ENCODE results near the gene TAS2R38.

TAS2R38 gene

GRCh38 chr7:141976524-141977245 is 3.1 kb upstream of the TAS2R38 start:
- DNase-seq (ENCODE audit: low spot score), result no peak

- DNase-seq (ENCODE audit: low spot score), result peak; percentile 2
Observed at GRCh38 chr7:141975806-141976523, 2.4 kb upstream of the TAS2R38 start.

- no peak for DNase-seq (ENCODE audit: low spot score)
Observed at GRCh38 chr7:141974831-141975230, 1.3 kb upstream of the TAS2R38 start.

- DNase-seq (ENCODE audit: low spot score), result no peak
Observed at GRCh38 chr7:141960687-141961422, 12.7 kb downstream of the TAS2R38 start.

DNA sequence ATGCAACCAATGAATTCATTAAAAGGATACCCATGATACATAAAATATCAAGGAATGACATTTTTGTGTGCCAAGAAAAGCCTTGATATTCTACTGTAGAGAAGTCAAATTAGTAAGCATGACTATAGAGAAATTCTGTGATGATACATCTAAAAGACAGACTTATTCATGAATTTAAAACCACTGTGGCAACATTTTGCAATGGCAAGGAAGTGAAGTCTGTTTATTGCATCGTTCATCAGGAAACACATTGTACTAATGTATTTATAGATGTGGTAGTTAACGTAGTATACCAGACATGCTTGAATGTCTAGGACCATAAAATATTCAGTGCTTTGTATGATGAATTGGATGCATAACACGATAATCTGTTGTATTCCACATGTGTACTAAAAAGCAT is 17.5 kb downstream of the TAS2R38 start:
- DNase-seq (ENCODE audit: low spot score), result no peak

DNA sequence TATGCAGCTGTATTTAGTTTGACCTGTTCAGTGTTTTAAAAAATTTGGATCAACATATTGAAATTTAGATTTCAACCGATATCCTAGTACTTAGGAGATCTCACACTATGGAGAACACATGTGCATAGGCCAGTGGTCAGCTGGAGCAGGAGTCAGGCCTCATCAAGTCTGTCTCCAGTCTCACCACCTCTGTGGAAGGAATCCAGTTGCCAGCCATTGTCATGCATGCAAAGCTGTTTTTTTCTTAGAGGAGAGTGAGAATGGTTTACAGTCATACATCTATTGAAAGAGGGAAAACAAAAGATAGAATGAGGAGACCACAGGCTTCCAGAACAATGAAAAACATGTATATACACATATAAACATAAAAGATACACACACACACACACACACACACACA is 19.2 kb downstream of the TAS2R38 start:
- DNase-seq (ENCODE audit: low spot score), result no peak

DNA sequence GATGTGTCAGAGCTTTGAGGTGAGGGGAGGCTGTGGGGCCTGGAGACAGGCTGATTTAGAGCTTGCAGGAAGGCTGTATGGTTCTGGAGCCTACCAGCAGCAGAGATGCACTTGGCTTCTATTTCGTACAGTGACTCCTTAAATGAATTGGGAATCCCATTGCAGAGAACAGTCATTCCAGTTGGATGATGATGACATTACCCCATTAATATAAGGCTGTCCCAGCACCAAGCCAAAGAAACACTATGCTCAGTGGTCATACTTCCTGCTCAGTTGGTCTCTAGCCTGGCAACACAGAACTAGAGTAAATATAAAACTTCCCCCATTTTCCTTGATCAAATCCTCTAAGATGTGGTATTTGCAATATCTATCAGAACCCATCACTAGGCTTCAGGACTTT is 21.1 kb downstream of the TAS2R38 start:
- DNase-seq (ENCODE audit: low spot score), result no peak

- DNase-seq (ENCODE audit: low spot score), result no peak
Observed at GRCh38 chr7:141950806-141951205, 22.8 kb downstream of the TAS2R38 start.

GRCh38 chr7:141949911-141950310 is 23.7 kb downstream of the TAS2R38 start:
- no peak for DNase-seq (ENCODE audit: low spot score)

GRCh38 chr7:141949451-141949850 is 24.1 kb downstream of the TAS2R38 start:
- DNase-seq (ENCODE audit: low spot score), result no peak

GRCh38 chr7:141949021-141949420 is 24.6 kb downstream of the TAS2R38 start:
- no peak for DNase-seq (ENCODE audit: low spot score)

DNA sequence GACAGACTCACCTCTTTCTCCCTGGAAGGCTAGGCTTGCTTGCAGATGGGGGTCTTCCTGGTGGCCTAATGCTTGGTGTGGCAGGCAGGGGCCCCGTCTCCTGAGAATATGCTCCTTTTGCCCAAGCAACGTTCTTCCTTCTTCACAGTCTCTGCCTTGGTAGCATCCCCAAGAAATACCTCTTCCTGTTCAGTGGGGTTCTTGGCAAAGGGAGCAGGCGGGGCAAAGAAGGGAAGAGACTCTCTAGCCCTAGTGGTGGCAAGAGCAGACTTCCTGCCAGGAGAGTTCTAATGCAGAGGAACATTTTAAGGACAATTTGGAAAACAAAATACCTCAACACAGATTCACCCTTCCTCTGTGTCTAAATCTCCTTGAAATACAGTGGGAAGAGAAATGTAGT is 26.8 kb downstream of the TAS2R38 start, which contains the start of gene CLEC5A:
Gene CLEC5A, minus strand, starts transcription at position 179 of the 400 bp plus-strand sequence. CDS start 682 bp downstream, outside the sequence.
- no peak for DNase-seq (ENCODE audit: low spot score)

GRCh38 chr7:141945356-141945755 is 28.2 kb downstream of the TAS2R38 start:
- DNase-seq (ENCODE audit: low spot score), result no peak

GRCh38 chr7:141944811-141945210 is 28.8 kb downstream of the TAS2R38 start:
- DNase-seq (ENCODE audit: low spot score), result no peak

GRCh38 chr7:141943846-141944245 is 29.7 kb downstream of the TAS2R38 start:
- no peak for DNase-seq (ENCODE audit: low spot score)

DNA sequence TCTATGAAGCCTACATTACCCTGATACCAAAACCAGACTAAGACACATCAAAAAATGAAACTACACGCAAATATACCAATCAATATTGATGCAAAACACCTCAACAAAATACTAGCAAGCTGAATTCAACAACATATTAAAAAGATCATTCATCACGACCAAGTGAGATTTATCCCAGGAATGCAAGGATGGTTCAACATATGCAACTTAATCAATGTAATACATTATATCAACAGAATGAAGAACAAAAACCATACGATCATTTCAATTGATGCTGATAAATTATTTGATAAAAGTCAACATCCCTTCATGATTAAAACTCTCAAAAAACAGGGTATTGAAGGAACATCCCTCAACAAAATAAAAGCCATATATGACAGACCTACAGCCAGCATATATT is 32.5 kb downstream of the TAS2R38 start:
- no peak for DNase-seq (ENCODE audit: low spot score)

DNA sequence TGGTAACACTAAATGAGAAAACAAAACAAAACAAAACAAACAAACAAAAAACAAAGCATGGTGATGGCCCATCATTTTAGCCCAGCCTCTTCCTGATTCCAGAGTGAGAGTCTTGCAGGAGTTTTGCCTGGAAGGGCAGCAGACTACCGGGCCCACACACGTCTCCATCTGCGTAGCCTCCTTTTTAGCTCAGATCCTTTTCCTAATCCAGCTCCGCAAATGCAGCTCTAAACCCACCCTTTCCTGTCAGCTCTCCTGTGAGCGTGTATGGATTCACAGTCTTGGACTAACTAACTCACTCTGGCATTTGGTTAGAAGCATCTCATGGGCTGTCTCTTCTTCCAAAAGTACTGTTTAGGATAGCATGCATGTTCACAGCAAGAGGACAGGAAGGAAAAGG is 43.4 kb downstream of the TAS2R38 start:
- no peak for DNase-seq (ENCODE audit: low spot score)

DNA sequence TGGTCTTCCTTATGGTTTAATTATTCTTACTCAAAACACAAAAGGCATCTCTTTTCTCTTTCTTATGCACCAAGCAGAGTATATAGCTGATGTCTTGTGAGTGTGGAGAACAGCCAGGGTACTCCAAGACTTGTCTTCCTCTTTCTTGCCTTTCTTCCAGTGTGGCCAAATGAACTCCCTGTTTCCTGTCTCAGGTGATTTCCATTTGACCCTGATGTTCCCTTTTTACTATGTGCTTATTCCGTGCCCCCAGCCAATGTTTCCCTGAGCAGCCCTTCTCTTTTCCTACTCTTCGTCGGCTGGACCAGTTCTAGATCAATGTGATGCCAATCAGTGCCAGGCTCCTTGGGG is 44.8 kb downstream of the TAS2R38 start:
- no peak for DNase-seq (ENCODE audit: low spot score)

DNA sequence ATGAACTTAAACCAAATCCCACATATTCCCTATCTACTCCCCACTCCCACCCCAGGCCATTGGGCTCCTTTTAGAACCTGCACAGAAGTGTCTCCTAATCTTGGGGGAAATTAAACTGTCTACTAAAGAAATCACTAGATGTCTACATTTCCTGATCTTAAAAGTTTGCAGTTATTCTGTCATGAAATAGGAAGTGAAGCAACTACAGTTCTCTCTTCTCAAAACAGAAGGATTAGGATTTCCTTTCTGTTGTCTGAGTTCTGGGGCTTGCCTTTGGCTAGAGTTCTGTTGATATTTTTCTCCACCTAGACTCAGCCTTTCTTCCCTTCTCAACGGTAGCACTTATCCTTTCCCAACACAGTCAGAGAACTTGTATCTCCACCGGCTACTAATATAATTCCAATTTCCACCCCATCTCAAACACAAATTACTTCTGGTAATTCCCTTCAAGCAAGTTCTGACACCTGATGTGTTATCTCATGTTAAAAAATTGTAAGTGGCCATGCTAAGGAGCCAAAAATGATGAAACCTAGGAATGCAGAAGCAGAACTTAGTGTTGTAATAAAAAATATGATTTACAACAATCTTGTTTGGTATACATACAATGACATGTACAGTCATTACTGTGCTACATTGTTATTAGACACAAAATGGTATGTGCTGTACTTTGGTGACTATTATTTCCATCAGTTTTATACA is 45.3 kb downstream of the TAS2R38 start:
- DNase-seq (ENCODE audit: low spot score), result no peak
